Bronchial epithelial cell (primary cell): ENCODE results near the gene BST1. TPM values are rescaled to one million over a fixed set of nuclear protein-coding genes. Genes with fewer than 3 reads are reported as not detected.

Experiments
- DNase-seq: peaks from one replicate; pipeline ENCODE4 v3.0.0-alpha.2; 2010; ENCODE audit warnings: low read depth
- FAIRE-seq: peaks from 2 replicates; lab custom pipeline; 2011; peaks lifted over from hg19 to GRCh38; lab: Jason Lieb, UNC
- H3K27me3 ChIP-seq: 2 replicates; pipeline ENCODE4 v1.5.1; 2011; ENCODE audit warnings: low read length; ENCODE audit not compliant: control insufficient read depth, insufficient read depth
- H3K36me3 ChIP-seq: 2 replicates; pipeline ENCODE4 v1.5.1; 2011; ENCODE audit warnings: low read length; ENCODE audit not compliant: control insufficient read depth, insufficient read depth
- H3K4me3 ChIP-seq: 2 replicates; pipeline ENCODE4 v1.5.1; 2011; ENCODE audit warnings: mild to moderate bottlenecking, low read depth, low read length, control low read depth
- CTCF ChIP-seq: IDR thresholded peaks from 2 replicates; pipeline ENCODE4 v1.5.1; 2011; ENCODE audit warnings: mild to moderate bottlenecking, moderate library complexity, low read length, control low read depth, inconsistent platforms; ENCODE audit not compliant: insufficient read depth, severe bottlenecking
- total RNA-seq: library from RNA; depleted of rRNA; stranded (reverse); fragments of >200 nt; gene quantifications from 2 replicates; pipeline ENCODE4 v1.2.1, GENCODE V29; 2014

The BST1 gene
- total RNA-seq, 1 donor from 2014 or later = 0.79 TPM

GRCh38 chr4:15681067-15681371, 21.8 kb upstream of the BST1 start:
- FAIRE-seq (no peak), DNase-seq (no peak)
- Histone ChIP-seq H3K27me3 (no peaks in the 10 kb centered on the region), H3K4me3 (peak overlapping the region; percentile 92), H3K36me3 (peaks cover 3% of the 10 kb centered on the region)
- TF ChIP-seq CTCF = no peak

- FAIRE-seq = no peak
- Histone ChIP-seq H3K27me3 (no peaks in the 10 kb centered on the region), H3K4me3 (peak within 1 kb of the TSS; percentile 92), H3K36me3 (peaks cover 3% of the 10 kb centered on the region)
- peak; percentile 98 for DNase-seq
- TF ChIP-seq CTCF = peak; percentile 25
These were observed 21.3 kb upstream of the BST1 start, which contains the start of gene FAM200B for GRCh38 chr4:15681372-15682241. Gene FAM200B (plus strand): TSS chr4:15681827. CDS start chr4:15686978, 5,151 bp downstream.

- Histone ChIP-seq H3K4me3 (peak overlapping the region; percentile 92), H3K27me3 (no peaks in the 10 kb centered on the region), H3K36me3 (peaks cover 3% of the 10 kb centered on the region)
- TF ChIP-seq CTCF = no peak
- FAIRE-seq (no peak), DNase-seq (peak; percentile 44)
These were observed 20.4 kb upstream of the BST1 start for GRCh38 chr4:15682242-15683142.

GRCh38 chr4:15683143-15683495, 19.7 kb upstream of the BST1 start:
- DNase-seq (no peak), FAIRE-seq (no peak)
- no peak for TF ChIP-seq CTCF
- Histone ChIP-seq H3K4me3 (peak overlapping the region; percentile 92), H3K36me3 (peaks cover 3% of the 10 kb centered on the region), H3K27me3 (no peaks in the 10 kb centered on the region)

- Histone ChIP-seq H3K4me3 (no peak overlapping the region), H3K36me3 (peaks cover 3% of the 10 kb centered on the region), H3K27me3 (no peaks in the 10 kb centered on the region)
- FAIRE-seq (no peak), DNase-seq (no peak)
- TF ChIP-seq CTCF = no peak
These were observed 18.4 kb upstream of the BST1 start for GRCh38 chr4:15684498-15684897.
